Astrocyte (in vitro differentiated cells and primary cell): ENCODE results near the gene TMA7B. TPM values are rescaled to one million over a fixed set of nuclear protein-coding genes. Genes with fewer than 3 reads are reported as not detected.

ENCODE experiments used
- DNase-seq: peaks from one replicate; pipeline ENCODE4 v3.0.0-alpha.2; 2010; ENCODE audit warnings: low read depth
- FAIRE-seq: peaks from 2 replicates; lab custom pipeline; 2011; peaks lifted over from hg19 to GRCh38; lab: Jason Lieb, UNC
- H2AFZ ChIP-seq: 2 replicates; pipeline ENCODE4 v1.6.0; 2012; ENCODE audit warnings: low read depth, low read length, inconsistent platforms
- H3K27ac ChIP-seq: 2 replicates; pipeline ENCODE4 v1.5.1; 2011; ENCODE audit warnings: low read depth, low read length, inconsistent platforms
- H3K27me3 ChIP-seq: 2 replicates; pipeline ENCODE4 v1.6.0; 2011; ENCODE audit warnings: low read length, inconsistent platforms; ENCODE audit not compliant: insufficient read depth
- H3K36me3 ChIP-seq: 2 replicates; pipeline ENCODE4 v1.5.1; 2011; ENCODE audit warnings: low read length, inconsistent platforms; ENCODE audit not compliant: insufficient read depth
- H3K4me1 ChIP-seq: 2 replicates; pipeline ENCODE4 v1.5.1; 2011; ENCODE audit warnings: low read length, inconsistent platforms; ENCODE audit not compliant: insufficient read depth
- H3K4me2 ChIP-seq: 2 replicates; pipeline ENCODE4 v1.6.0; 2012; ENCODE audit warnings: low read length, inconsistent platforms
- H3K4me3 ChIP-seq: 2 replicates; pipeline ENCODE4 v1.5.1; 2011; ENCODE audit warnings: low read depth, mild to moderate bottlenecking, low read length, inconsistent platforms; ENCODE audit not compliant: insufficient read depth
- H3K79me2 ChIP-seq: 2 replicates; pipeline ENCODE4 v1.6.0; 2012; ENCODE audit warnings: mild to moderate bottlenecking, low read length, inconsistent platforms; ENCODE audit not compliant: insufficient read depth
- H3K9ac ChIP-seq: 2 replicates; pipeline ENCODE4 v1.6.0; 2012; ENCODE audit warnings: mild to moderate bottlenecking, low read length, inconsistent platforms
- H3K9me3 ChIP-seq: 2 replicates; pipeline ENCODE4 v1.5.1; 2012; ENCODE audit warnings: low read depth, mild to moderate bottlenecking, low read length, inconsistent platforms; ENCODE audit not compliant: insufficient read depth
- H4K20me1 ChIP-seq: 2 replicates; pipeline ENCODE4 v1.6.0; 2012; ENCODE audit warnings: low read length, inconsistent platforms; ENCODE audit not compliant: insufficient read depth
- H3K27ac Mint-ChIP-seq: one replicate; pipeline ENCODE4 v1.8.0; 2021; ENCODE audit warnings: mild to moderate bottlenecking, mixed read lengths; ENCODE audit not compliant: unreplicated experiment
- H3K27me3 Mint-ChIP-seq: one replicate; pipeline ENCODE4 v1.8.0; 2021; ENCODE audit warnings: low read depth, mixed read lengths; ENCODE audit not compliant: unreplicated experiment
- H3K36me3 Mint-ChIP-seq: one replicate; pipeline ENCODE4 v1.8.0; 2021; ENCODE audit warnings: low read depth, mixed read lengths; ENCODE audit not compliant: unreplicated experiment
- H3K4me1 Mint-ChIP-seq: one replicate; pipeline ENCODE4 v1.8.0; 2021; ENCODE audit warnings: low read depth, mixed read lengths; ENCODE audit not compliant: unreplicated experiment
- H3K4me3 Mint-ChIP-seq: one replicate; pipeline ENCODE4 v1.8.0; 2021; ENCODE audit warnings: mild to moderate bottlenecking, moderate library complexity, mixed read lengths; ENCODE audit not compliant: unreplicated experiment
- H3K9me3 Mint-ChIP-seq: one replicate; pipeline ENCODE4 v1.8.0; 2021; ENCODE audit warnings: mild to moderate bottlenecking, mixed read lengths; ENCODE audit not compliant: unreplicated experiment
- CTCF ChIP-seq: IDR thresholded peaks from 2 replicates; pipeline ENCODE4 v1.5.1; 2011; ENCODE audit warnings: low read depth, mild to moderate bottlenecking, inconsistent platforms, low read length, moderate library complexity; ENCODE audit not compliant: insufficient read depth
- EZH2 ChIP-seq: IDR thresholded peaks from 2 replicates; pipeline ENCODE4 v1.6.1; 2012; ENCODE audit warnings: mild to moderate bottlenecking, low read length, inconsistent platforms; ENCODE audit not compliant: insufficient read depth
- total RNA-seq: library from RNA; stranded (reverse); gene quantifications from 2 replicates; pipeline ENCODE4 v1.2.1, GENCODE V29; 2021

Gene TMA7B
- total RNA-seq, 1 donor from 2014 or later = not detected

DNA sequence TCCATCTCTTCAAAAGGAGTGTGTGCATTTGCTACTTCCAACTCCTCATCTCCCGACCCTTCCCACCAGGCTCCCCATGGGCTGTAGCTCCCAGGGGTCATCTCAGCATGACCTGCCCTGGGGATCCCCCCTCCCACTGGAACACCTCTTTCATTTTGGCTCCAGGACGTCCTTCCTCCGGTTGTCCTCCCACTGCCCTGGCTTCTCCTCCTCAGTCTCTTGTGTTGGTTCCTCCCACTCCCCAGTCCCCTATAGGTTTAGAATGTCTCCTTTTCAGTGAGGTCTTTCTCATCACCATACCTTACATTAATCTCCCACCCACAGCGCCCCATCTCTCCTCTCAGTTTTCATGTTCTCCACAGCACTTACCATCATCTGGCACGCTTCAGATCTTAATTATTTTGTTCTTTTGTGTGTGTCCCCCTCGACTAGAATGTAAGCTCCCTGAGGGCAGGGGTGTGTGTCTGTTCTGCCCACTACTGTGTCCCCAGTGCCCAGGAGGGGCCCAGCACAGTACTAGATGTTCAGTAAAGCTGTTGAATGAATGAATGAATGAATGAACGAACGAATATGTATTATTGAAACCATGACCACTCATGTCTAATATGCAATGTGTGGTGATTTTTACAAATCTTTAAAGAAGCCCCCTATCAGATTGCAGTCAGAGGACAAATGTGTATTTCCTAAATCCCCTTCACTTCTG is 2.0 kb upstream of the TMA7B start:
- no peak overlapping the region for H3K27ac ChIP-seq
- Mint-ChIP-seq H3K4me1 (peaks cover 58% of the 10 kb centered on the region), H3K9me3 (peaks cover 7% of the 10 kb centered on the region), H3K4me3 (no peak overlapping the region), H3K36me3 (peaks cover under 1% of the 10 kb centered on the region), H3K27me3 (peaks cover 2% of the 10 kb centered on the region), H3K27ac (peak overlapping the region; percentile 21)
- H3K4me1 ChIP-seq = peaks cover 42% of the 10 kb centered on the region
- H3K79me2 ChIP-seq = no peaks in the 10 kb centered on the region
- H3K4me3 ChIP-seq = no peak overlapping the region
- no peak for TF ChIP-seq EZH2
- no peak for TF ChIP-seq CTCF
- FAIRE-seq (no peak), DNase-seq (no peak)
- H2AFZ ChIP-seq = no peak overlapping the region
- H3K9ac ChIP-seq = no peak overlapping the region
- no peaks in the 10 kb centered on the region for H3K27me3 ChIP-seq
- no peaks in the 10 kb centered on the region for H3K36me3 ChIP-seq
- H4K20me1 ChIP-seq = no peaks in the 10 kb centered on the region
- H3K4me2 ChIP-seq = no peak overlapping the region
- no peaks in the 10 kb centered on the region for H3K9me3 ChIP-seq

DNA sequence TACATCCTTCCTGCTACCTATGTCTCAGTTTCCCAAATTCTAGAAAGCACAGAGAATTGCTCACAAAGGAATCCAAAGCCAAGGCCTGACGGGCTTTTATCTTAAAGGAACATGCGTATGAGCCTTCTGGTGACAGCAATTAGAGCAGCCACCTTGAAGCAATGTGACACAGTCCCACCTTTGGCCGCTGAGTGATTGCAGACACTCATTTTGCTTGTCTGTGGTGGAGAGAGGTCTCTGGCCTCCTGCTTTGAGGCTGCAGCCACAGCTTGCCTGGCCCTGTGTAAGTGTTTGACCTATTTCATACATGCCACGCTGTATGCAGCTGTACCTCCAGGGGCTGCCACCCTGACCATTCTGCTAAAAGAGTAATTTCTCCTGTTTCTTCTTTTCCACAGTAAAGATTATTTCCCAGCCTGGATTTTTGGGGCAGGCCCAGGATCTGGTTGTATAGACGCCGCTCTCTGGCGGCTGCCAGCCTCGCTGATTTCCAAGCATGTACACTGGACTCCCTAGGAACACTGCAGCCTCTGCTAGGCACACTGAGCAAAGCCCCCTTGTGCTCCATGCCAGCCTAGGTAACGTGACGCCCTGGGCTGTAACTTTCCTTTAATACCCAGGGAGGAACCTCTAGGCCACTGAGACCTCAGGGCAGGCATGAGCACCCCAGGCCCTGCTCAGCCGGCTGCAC is 1.1 kb upstream of the TMA7B start:
- H3K9me3 Mint-ChIP-seq = peaks cover 4% of the 10 kb centered on the region
- Histone ChIP-seq H3K27me3 (no peaks in the 10 kb centered on the region), H3K9me3 (no peaks in the 10 kb centered on the region), H3K4me3 (no peak overlapping the region), H3K79me2 (no peaks in the 10 kb centered on the region), H3K36me3 (no peaks in the 10 kb centered on the region), H4K20me1 (no peaks in the 10 kb centered on the region), H3K4me2 (peak overlapping the region; percentile 77), H3K27ac (peak overlapping the region; percentile 89), H3K9ac (no peak overlapping the region), H2AFZ (peak overlapping the region; percentile 63), H3K4me1 (peaks cover 42% of the 10 kb centered on the region)
- TF ChIP-seq EZH2 (no peak), CTCF (no peak)
- FAIRE-seq (no peak), DNase-seq (no peak)
- peak overlapping the region; percentile 99 for H3K27ac Mint-ChIP-seq
- H3K27me3 Mint-ChIP-seq = peaks cover 2% of the 10 kb centered on the region
- H3K36me3 Mint-ChIP-seq = peaks cover 3% of the 10 kb centered on the region
- peaks cover 55% of the 10 kb centered on the region for H3K4me1 Mint-ChIP-seq
- H3K4me3 Mint-ChIP-seq = no peak overlapping the region
